ENCODE data around the gene ITCH. TPM values are rescaled to one million over a fixed set of nuclear protein-coding genes. Genes with fewer than 3 reads are reported as not detected.

The ITCH gene
- polyA plus RNA-seq, 3 donors = 13.3 to 26.6 (median 19.9) TPM

DNA sequence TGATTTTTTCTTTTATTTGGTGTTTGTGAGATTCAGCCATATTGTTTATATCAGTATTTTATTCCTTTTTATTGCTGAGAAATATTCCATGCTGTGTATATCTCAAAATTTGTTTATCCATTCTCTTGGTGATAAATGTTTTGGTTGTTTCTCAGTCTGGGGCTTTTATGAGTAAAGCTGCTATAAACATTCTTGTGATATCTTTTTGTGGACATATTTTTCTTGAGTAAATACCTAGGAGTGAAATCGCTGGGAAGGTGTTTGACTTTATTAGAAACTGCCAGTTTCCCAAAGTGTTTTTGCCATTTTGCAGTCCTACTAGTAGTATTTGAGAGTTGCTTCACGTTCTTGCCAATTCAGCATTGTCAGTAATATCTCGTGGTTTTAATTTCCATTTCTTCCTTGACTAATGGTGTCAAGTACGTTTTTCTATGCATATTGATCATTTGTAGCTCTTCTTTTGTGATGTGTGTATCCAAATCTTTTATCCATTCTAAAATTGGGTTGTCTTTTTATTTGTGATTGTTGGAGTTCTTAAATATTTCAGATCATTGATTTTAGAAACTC lies 122.1 kb downstream of the ITCH start:
- peaks cover 0 to 12% (median 6%) of the 10 kb centered on the region in 7 donors for H3K9me3 Mint-ChIP-seq
- H3K4me3 Mint-ChIP-seq = no peak overlapping the region
- no peaks in the 10 kb centered on the region for H3K4me1 ChIP-seq (ENCODE audit: control insufficient read depth in 1 of 2, insufficient read depth in 2 of 2, low read length in 2 of 2)
- no peak overlapping the region for H3K9ac ChIP-seq (ENCODE audit: insufficient read depth, low read length, poor library complexity, severe bottlenecking)
- no peaks in the 10 kb centered on the region for H3K4me1 Mint-ChIP-seq
- intact Hi-C loops (cut with micrococcal nuclease) = no loop called here
- TF ChIP-seq, protein P1, sequence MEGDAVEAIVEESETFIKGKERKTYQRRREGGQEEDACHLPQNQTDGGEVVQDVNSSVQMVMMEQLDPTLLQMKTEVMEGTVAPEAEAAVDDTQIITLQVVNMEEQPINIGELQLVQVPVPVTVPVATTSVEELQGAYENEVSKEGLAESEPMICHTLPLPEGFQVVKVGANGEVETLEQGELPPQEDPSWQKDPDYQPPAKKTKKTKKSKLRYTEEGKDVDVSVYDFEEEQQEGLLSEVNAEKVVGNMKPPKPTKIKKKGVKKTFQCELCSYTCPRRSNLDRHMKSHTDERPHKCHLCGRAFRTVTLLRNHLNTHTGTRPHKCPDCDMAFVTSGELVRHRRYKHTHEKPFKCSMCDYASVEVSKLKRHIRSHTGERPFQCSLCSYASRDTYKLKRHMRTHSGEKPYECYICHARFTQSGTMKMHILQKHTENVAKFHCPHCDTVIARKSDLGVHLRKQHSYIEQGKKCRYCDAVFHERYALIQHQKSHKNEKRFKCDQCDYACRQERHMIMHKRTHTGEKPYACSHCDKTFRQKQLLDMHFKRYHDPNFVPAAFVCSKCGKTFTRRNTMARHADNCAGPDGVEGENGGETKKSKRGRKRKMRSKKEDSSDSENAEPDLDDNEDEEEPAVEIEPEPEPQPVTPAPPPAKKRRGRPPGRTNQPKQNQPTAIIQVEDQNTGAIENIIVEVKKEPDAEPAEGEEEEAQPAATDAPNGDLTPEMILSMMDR (IDR thresholded peaks at IDR 0.05) = no peak
- WGBS (ENCODE audit: insufficient coverage) = 100% methylated on average over 1 of the region's 4 CpGs
- H2AFZ ChIP-seq (ENCODE audit: insufficient read depth, low read depth, low read length, poor library complexity, severe bottlenecking) = no peak overlapping the region
- H3K36me3 ChIP-seq (replicated peaks in 1 of 2; ENCODE audit: control insufficient read depth in 1 of 2, insufficient read depth in 2 of 2, low read length in 2 of 2) = peaks cover 85 to 98% of the 10 kb centered on the region in 2 donors
- H3K27me3 ChIP-seq (ENCODE audit: control insufficient read depth in 2 of 2, insufficient read depth in 2 of 2, low read length in 2 of 2) = no peaks in the 10 kb centered on the region
- no peak overlapping the region for H3K27ac ChIP-seq (ENCODE audit: low read depth in 1 of 2, low read length in 2 of 2)
- H3K4me3 ChIP-seq (replicated peaks in 1 of 3; ENCODE audit: low read depth in 2 of 3, low read length in 3 of 3) = no peak overlapping the region
- DNase-seq = no peak
- no peak overlapping the region for H3K4me2 ChIP-seq (replicated peaks; ENCODE audit: extremely low read depth, low read length, poor library complexity, severe bottlenecking)
- no peak overlapping the region for H3K27ac Mint-ChIP-seq
- H3K79me2 ChIP-seq (ENCODE audit: insufficient read depth, low read length) = no peaks in the 10 kb centered on the region
- H3K27me3 Mint-ChIP-seq (ENCODE audit: low read depth in 3 of 3) = no peaks in the 10 kb centered on the region
- peaks cover 22% of the 10 kb centered on the region for H4K20me1 ChIP-seq (ENCODE audit: insufficient read depth, low read length)
- H3K9me3 ChIP-seq (replicated peaks in 1 of 2; ENCODE audit: control insufficient read depth in 1 of 2, insufficient read depth in 1 of 2, low read length in 2 of 2) = peaks cover 4 to 6% of the 10 kb centered on the region in 2 donors
- peaks cover 70 to 98% of the 10 kb centered on the region in 2 donors for H3K36me3 Mint-ChIP-seq

DNA sequence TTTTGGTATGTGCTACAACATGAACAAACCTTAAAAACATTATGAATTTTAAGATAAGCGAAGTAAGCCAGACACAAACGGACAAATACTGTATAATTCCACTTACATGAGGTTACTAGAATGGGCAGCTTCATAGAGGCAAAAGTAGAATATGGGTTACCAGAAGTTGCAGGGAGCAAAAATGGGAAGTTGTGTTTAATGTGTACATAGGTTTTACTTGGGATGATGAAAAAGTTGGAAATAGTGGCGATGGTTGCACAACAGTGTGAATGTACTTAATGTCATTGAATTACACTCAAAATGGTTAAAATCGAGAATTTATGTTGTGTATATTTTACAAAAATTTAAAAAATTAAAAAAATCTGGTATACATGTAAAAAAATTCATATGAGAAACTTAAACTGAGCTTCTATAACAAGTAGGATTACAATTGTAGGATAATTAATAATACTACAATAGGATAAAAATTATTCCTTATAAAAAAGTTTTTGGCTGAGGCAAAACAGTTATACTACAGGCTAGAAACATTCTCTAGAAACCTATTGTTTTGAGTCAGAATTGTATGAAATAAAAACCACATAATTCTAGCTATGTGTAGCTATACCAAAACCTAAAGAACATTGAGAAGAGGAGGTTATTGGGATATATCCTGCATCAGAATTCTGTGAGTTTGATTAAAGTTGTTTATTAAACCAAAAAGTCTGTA lies 128.3 kb downstream of the ITCH start:
- Histone ChIP-seq H3K27ac (ENCODE audit: low read depth in 1 of 2, low read length in 2 of 2) (no peak overlapping the region), H2AFZ (ENCODE audit: insufficient read depth, low read depth, low read length, poor library complexity, severe bottlenecking) (no peak overlapping the region), H3K4me3 (replicated peaks in 1 of 3; ENCODE audit: low read depth in 2 of 3, low read length in 3 of 3) (no peak overlapping the region), H3K36me3 (replicated peaks in 1 of 2; ENCODE audit: control insufficient read depth in 1 of 2, insufficient read depth in 2 of 2, low read length in 2 of 2) (peaks cover 86 to 96% of the 10 kb centered on the region in 2 donors), H3K9me3 (replicated peaks in 1 of 2; ENCODE audit: control insufficient read depth in 1 of 2, insufficient read depth in 1 of 2, low read length in 2 of 2) (no peaks in the 10 kb centered on the region), H3K4me1 (ENCODE audit: control insufficient read depth in 1 of 2, insufficient read depth in 2 of 2, low read length in 2 of 2) (no peaks in the 10 kb centered on the region), H3K4me2 (replicated peaks; ENCODE audit: extremely low read depth, low read length, poor library complexity, severe bottlenecking) (no peak overlapping the region), H3K9ac (ENCODE audit: insufficient read depth, low read length, poor library complexity, severe bottlenecking) (no peak overlapping the region), H4K20me1 (ENCODE audit: insufficient read depth, low read length) (peaks cover 17% of the 10 kb centered on the region), H3K79me2 (ENCODE audit: insufficient read depth, low read length) (no peaks in the 10 kb centered on the region), H3K27me3 (ENCODE audit: control insufficient read depth in 2 of 2, insufficient read depth in 2 of 2, low read length in 2 of 2) (no peaks in the 10 kb centered on the region)
- Mint-ChIP-seq H3K27ac (no peak overlapping the region), H3K27me3 (ENCODE audit: low read depth in 3 of 3) (no peaks in the 10 kb centered on the region), H3K36me3 (peaks cover 58 to 85% of the 10 kb centered on the region in 2 donors), H3K9me3 (peaks cover 0 to 3% (median 0%) of the 10 kb centered on the region in 7 donors), H3K4me1 (no peaks in the 10 kb centered on the region), H3K4me3 (no peak overlapping the region)
- WGBS (ENCODE audit: insufficient coverage) = no CpG with 5 or more reads among the region's 4 CpGs
- intact Hi-C loops (cut with micrococcal nuclease) = no loop called here
- DNase-seq = no peak
- TF ChIP-seq, protein P1 (IDR thresholded peaks at IDR 0.05) = no peak
